ENCODE measurements around the gene COG3. TPM values are rescaled to one million over a fixed set of nuclear protein-coding genes. Genes with fewer than 3 reads are reported as not detected.

Gene COG3
- total and polyA plus RNA-seq, 2 donors from 2014 or later, result 18.0 to 26.0 TPM

GRCh38 chr13:45582408-45583076 lies 117.8 kb downstream of the COG3 start:
- no peak for DNase-seq
- H3K36me3 ChIP-seq (ENCODE audit: control insufficient read depth in 2 of 3, insufficient read depth in 3 of 3, low read length in 3 of 3), result no peaks in the 10 kb centered on the region
- no peak overlapping the region for H3K4me3 ChIP-seq (ENCODE audit: low read length in 3 of 3)
- no peak for TF ChIP-seq CTCF (IDR thresholded peaks at IDR 0.05; ENCODE audit: borderline replicate concordance, extremely low read depth, insufficient read depth)
- H3K9ac ChIP-seq (ENCODE audit: low read length in 3 of 3), result no peak overlapping the region
- intact Hi-C loops (cut with DNase I), result no loop called here
- H3K27me3 ChIP-seq (ENCODE audit: control insufficient read depth, insufficient read depth, low read length), result no peaks in the 10 kb centered on the region
- H3K27ac ChIP-seq (ENCODE audit: low read depth in 2 of 2, low read length in 2 of 2), result no peak overlapping the region
- no peak for FAIRE-seq
- no peaks in the 10 kb centered on the region for H3K9me3 ChIP-seq (ENCODE audit: control insufficient read depth in 2 of 3, insufficient read depth in 1 of 3, low read length in 3 of 3)
- H3K4me1 ChIP-seq (ENCODE audit: control insufficient read depth in 2 of 3, insufficient read depth in 2 of 3, low read depth in 1 of 3, low read length in 3 of 3), result no peaks in the 10 kb centered on the region

GRCh38 chr13:45584816-45585215 lies 120.1 kb downstream of the COG3 start:
- no peak for TF ChIP-seq CTCF (IDR thresholded peaks at IDR 0.05; ENCODE audit: borderline replicate concordance, extremely low read depth, insufficient read depth)
- Histone ChIP-seq H3K36me3 (ENCODE audit: control insufficient read depth in 2 of 3, insufficient read depth in 3 of 3, low read length in 3 of 3) (no peaks in the 10 kb centered on the region), H3K9me3 (ENCODE audit: control insufficient read depth in 2 of 3, insufficient read depth in 1 of 3, low read length in 3 of 3) (no peaks in the 10 kb centered on the region), H3K27me3 (ENCODE audit: control insufficient read depth, insufficient read depth, low read length) (no peaks in the 10 kb centered on the region), H3K4me3 (ENCODE audit: low read length in 3 of 3) (no peak overlapping the region), H3K4me1 (ENCODE audit: control insufficient read depth in 2 of 3, insufficient read depth in 2 of 3, low read depth in 1 of 3, low read length in 3 of 3) (no peaks in the 10 kb centered on the region), H3K9ac (ENCODE audit: low read length in 3 of 3) (no peak overlapping the region), H3K27ac (ENCODE audit: low read depth in 2 of 2, low read length in 2 of 2) (no peak overlapping the region)
- DNase-seq (no peak), FAIRE-seq (no peak)
- intact Hi-C loops (cut with DNase I), result no loop called here

Other genes with a start within 250 kb of the COG3 start
- gene TPT1, start 123.8 kb upstream of the COG3 start, total RNA-seq, result 4,291 TPM
- 6,901 TPM for gene TPT1, start 123.8 kb upstream of the COG3 start, polyA plus RNA-seq (ENCODE audit: insufficient read depth, low read depth, low replicate concordance)
- 47.1 TPM for gene SLC25A30, start 46.6 kb upstream of the COG3 start, total RNA-seq
- 32.9 TPM for gene SLC25A30, start 46.6 kb upstream of the COG3 start, polyA plus RNA-seq (ENCODE audit: insufficient read depth, low read depth, low replicate concordance)
- not detected for gene ERICH6B, start 150.8 kb downstream of the COG3 start, total RNA-seq
- not detected for gene ERICH6B, start 150.8 kb downstream of the COG3 start, polyA plus RNA-seq (ENCODE audit: insufficient read depth, low read depth, low replicate concordance)
- gene CBY2, start 237.4 kb downstream of the COG3 start, total RNA-seq, result 0.22 TPM
- gene CBY2, start 237.4 kb downstream of the COG3 start, polyA plus RNA-seq (ENCODE audit: insufficient read depth, low read depth, low replicate concordance), result not detected